GM11168 (cell line): ENCODE data around the gene RHOXF2.
"Not testable (repeated sequence)": the region's sequence is repeated elsewhere in the genome, so short reads cannot be mapped to it uniquely, and the experiment has no call there.

Source experiments
- in situ Hi-C: fragments of 300-500 bp; cut with MboI; formaldehyde crosslinking; loops from one replicate; pipeline ENCODE4 v1.12.0; 2022; ENCODE audit warnings: low sequenced_read_pairs; ENCODE audit not compliant: unreplicated experiment

RHOXF2 gene, protein sequence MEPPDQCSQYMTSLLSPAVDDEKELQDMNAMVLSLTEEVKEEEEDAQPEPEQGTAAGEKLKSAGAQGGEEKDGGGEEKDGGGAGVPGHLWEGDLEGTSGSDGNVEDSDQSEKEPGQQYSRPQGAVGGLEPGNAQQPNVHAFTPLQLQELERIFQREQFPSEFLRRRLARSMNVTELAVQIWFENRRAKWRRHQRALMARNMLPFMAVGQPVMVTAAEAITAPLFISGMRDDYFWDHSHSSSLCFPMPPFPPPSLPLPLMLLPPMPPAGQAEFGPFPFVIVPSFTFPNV

DNA sequence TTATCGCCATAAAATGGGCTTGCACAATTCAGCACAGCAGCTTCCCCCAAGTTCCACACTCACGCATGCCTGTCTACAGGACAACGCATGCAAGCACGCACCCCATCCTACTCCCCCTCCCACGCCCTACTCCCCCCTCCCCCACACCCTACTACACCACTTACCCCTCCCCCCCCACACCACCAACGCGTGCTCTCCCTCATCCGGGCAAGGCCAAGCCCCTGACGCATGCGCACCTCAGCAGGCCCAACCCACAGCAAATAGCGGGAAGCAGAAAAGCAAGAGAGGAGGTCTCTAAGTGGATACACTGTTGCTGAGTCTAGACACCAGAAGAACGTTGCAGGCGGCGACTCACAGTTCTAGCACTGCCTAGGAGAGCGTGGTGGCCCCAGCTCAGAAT is at the start of gene RHOXF2:
Gene RHOXF2, plus strand, starts transcription at position 301 of the 400 bp plus-strand sequence. CDS start 138 bp downstream, outside the sequence.
- in situ Hi-C loops = loop anchor here (25.0 kb wide), 1 partner anchor 171 kb away; no protein-coding TSS in a partner anchor

DNA sequence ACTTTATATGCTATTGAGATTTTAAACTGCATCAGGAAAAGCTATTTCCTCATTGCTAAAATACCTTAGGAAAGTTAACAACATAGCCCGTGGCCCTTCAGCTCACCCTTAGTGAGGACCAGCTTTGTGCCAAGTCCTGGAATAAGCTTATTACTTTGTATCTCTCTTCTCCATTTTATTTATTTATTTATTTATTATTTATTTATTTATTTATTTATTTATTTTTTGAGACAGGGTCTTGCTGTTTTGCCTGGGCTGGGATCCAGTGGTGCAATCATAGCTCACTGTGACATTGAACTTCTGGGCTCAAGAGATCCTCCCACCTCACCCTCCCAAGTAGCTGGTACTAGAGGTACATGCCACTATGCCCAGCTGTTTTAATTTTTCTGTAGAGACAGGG is 49.0 kb upstream of the RHOXF2 start:
- in situ Hi-C loops = no loop called here

DNA sequence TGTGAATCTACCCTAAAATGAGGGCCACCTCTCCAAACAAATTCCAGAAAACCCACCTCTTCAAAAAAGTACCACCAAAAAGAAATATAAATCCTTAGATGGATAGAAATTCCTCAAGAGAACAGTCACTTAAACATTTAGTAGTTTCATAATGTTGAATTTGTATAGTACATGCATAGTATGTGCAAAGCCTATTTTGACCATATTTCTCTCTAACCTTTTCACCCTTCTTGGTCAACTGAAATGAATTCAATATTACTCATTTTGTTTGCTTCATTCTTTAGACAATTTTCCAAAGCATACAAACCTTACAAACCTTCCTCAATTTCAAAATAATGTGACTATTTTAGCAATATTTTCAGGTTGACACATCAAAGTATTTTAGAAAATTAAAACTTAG is 46.8 kb upstream of the RHOXF2 start:
- in situ Hi-C loops = no loop called here

DNA sequence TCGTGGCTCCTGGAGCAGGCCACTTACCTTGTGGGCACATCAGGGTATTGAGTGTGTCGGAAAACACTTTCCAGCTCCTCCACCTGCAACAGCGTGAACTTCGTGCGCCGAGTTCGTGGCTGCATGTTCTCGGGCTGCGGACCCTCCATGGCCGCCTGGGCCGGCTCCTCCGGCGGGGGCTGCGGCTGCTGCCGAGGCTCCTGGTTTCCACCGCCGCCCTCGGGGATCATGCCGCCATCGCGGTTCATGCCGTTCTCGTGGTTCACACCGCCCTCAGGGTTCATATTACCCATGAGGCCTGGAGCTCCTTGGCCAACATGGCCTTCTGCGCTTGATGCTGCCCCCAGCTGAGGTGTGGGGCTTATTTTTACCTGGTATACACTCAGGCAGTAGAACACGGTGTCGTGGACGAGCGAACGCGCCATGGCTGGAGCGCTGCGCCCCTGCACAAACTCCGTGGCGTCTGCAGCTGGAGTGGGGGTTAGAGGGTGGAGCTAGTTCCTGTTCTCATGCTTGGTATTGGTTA is 42.9 kb upstream of the RHOXF2 start, which contains the start of gene RHOXF1:
Gene RHOXF1, minus strand, starts transcription at position 476 of the 526 bp plus-strand sequence. Its CDS starts 51 bp downstream, at position 425.
- in situ Hi-C loops = no loop called here

DNA sequence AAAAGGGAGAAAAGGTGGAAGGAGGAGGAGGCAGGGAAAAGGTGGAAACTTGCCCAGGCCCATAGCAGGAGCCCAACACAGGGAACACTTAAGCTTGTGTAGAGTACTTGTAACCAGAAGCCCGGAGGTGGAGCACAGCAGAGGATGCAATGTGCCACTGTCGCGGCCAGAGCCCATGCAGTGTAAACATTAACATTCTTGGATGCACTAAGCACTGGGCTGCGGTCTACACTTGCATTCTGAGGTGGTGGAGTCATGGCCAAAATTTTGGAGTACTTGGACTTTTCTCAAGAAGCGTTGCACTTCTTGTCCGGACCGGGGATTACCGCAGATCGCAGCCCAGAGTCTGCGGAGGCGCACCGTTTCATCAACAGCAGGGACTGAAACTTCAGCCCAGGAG is 38.2 kb upstream of the RHOXF2 start:
- in situ Hi-C loops = no loop called here

DNA sequence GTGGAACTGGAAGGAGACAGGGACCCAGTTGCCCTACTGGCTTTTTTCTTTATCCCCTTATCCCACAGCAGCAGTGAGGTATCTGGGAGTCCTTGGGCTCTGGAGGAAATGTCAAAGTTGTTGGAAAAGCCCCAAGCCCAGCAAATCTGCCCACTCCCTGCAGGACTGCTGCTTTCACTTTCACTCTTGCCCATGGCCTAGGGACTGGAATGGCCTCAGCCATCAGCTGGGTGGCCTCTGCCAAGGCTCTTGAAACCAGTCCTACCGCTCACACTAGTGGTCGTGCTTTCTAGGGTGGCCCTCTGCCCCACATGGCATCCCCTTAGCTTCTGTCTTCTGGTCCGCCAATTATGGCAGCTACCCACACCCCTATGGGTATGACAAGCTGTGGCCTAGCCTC is 33.0 kb upstream of the RHOXF2 start:
- in situ Hi-C loops = no loop called here

DNA sequence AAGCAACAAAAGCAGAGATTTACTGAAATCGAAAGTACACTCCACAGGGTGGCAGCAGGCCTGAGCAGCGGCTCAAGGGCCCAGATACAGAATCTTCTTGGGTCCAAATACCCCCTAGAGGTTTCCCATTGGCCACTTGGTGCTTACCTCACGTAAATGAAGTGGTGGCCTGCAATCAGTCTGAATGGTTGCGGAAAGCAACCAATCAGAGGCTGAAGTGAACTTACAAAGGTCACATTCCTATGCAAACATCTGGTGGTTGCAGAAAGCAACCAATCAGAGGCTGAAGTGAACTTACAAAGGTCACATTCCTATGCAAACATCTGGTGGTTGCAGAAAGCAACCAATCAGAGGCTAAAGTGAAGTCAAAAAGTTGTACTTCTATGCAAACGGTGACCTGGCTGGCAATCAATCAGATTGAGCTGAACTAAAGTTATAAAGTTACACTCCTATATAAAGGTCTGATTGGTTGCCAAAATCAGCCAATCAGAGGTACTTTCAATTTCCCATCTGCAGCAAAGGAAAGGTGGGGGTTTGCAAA is 30.0 kb upstream of the RHOXF2 start:
- in situ Hi-C loops = not testable (repeated sequence)

DNA sequence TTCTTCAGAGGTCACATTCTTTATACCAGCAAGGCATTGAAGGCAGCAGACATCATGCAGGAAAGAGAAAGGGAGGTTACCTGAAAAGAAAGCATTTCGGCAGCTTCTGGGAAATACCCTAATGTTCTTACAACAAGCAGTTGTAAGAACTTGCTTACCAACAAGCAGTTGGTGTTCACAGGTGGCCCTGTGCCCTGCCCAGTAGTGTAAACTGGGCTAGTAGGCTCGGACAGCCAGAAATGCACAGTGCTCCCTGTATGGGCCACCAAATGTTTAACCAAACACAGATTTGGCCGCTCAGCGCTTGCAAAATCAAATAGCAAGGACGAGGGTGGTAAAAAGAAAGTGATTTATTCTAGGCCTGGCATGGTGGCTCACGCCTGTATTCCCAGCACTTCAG is 22.3 kb upstream of the RHOXF2 start:
- in situ Hi-C loops = no loop called here

DNA sequence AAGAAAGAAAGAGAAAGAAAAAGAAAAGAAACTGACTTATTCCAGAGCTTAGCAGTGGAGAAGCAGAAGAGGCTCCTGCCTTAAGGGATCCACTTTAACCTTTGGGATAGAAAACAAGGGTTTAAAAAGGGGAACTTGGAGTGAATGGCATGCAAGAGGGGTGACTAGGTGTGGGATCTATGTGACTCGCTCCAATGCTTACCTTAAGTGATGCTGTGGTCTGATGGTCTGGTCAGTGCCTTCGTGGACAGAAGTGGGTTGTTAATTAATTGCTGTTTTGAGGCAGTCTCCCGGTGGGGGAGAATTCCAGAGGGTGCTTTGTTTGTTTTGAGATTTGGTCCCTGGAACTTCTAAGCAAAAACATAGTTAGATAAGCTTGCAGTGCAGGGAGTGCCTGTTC is 21.6 kb upstream of the RHOXF2 start:
- in situ Hi-C loops = no loop called here

DNA sequence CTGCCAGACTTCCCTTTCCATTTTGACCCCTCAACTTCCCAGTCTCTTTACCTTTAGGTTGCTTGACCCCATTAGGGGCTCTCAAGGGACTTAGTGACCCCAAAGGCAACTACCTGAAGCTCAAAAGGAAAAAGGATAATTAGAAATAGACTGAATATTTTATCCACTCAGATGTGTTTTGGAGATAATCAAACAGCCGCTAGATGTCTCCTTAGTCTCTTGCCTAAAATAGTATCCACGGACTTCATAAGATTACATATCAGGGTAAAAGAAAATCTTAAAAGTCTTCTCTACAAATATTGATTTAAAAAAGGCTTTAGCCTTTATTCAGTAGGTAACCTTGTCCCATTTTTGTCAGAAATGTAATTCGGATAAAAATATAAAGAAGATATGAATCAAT is 21.0 kb upstream of the RHOXF2 start:
- in situ Hi-C loops = no loop called here

DNA sequence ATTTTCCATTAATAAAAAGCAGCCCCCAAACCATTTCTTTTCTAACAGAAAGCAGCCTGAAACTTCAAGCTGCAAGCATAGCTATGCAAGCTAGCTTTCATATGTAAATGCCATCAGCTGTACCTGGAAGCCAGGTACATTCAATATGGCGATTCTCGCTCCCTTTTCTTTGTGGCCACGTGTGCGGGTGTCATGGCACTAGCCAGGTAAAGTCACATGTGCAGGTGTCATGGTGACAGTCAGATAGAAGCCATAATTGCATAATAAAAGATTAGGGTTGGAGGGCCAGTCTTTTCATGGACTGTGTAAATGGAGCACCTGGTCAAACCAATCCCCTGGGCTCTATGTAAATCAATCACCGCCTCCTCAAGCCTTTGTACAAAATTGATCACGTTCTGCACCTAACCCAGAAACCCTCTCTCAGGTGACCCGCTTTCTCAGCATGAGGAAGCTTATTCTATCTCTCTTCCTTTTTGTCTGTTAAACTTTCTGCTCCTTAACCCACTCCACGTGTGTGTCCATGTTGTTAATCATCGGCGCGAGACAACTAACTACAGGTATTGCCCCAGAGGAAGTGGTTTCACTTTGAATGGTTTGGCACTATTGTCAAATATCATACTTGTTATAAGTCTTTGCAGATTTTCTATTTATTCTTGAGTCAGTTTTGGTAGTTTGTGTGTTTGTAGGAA is 18.0 kb upstream of the RHOXF2 start:
- in situ Hi-C loops = no loop called here

DNA sequence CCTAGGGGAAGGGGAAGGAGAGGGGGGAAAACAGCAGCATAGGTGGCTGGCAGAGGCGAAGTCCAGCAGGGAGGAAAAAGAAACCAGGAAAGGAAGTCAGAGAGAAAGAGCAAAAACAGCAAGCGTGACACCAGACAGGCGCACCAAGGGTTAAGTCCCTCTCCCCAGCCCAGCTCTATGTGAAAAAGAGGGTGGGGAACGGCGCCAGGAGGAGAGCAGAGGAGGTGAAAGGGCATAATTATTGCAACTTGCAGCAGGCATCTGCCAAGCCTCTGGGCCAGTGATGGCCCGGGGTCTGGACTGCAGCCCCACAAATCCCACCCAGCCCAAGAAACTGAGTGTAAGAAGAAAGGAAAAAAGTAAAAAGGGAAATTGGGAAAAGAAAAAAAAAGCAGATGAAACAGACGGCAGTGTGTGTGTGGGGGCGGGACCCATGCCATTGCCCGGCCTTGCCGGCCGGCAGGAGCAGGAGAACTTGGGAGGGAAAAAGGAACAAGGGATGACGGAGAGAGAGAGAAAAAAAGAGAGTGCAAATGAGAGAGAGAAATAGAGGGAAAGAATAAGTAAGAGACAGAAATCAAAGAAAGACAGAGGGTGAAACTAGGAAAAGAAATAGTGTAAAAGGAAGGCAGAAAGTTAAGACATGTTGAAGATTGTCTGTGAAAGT is 14.1 kb upstream of the RHOXF2 start:
- in situ Hi-C loops = no loop called here

DNA sequence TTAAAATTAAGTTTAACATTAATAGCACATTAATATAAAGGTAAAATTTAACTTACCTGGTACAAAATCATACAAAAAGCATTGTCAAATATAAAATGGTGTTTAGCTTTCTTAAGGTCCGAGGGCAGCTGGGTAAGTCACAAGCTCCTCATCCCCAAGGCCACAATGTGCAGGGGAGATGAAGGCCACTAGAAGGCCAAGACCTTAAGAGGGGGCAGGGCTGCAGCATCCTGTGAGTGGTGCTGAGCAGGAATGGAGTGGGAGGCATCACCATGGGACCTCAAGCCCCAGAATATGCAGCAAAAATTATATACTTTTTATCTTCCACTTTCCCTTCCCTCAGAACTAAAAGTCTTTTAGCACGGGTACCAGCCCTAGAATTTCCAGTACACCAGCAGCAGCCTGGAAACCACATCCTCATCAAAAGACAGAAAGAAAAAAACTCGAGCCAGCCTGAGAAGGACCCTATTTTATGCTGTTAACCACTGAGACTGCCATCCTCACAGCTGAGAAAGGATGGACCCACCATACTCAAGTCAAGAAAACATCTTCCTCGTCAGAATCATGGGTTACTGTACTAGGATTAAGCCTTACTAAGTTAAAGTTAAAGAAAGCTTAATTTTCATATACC is 13.0 kb upstream of the RHOXF2 start:
- in situ Hi-C loops = no loop called here

DNA sequence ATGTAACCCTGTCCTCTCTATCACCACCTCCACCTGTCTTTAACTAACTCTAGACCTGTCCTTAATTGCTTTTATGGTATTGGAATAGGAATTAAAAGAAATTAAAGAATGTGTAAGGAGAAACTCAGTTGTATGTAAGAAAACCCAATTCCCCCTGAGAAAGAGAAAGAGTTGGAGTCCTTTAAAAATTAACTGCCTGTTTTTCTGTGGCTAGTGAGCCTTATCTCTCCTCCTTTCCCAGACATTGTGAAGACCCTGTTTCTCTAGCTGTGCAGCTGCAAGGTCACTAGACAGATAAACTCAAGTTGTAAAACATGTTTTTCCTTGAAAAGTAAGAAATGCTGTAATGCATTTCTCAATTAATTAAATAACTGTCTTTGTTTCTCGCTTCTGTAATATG is 12.1 kb upstream of the RHOXF2 start:
- in situ Hi-C loops = not testable (repeated sequence)

DNA sequence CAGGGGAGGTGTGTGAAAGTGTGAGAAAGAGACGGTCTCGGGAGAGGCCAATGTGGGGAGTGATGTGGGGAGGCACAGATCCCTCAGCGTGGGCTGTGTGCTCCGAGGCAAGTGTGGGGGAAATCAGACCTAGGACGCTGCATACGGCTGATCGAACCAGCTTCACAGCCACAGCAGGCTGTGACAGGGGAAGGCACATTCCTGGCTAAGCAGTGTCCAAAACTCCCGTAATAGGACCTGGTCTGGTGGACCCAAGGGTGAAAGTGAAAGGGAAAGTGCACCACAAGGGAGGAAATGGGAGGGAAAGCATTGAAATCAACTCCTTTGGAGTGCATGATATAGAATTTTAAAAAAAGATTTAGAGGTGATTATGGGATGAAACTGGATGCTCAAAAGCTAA is 10.9 kb upstream of the RHOXF2 start:
- in situ Hi-C loops = no loop called here

DNA sequence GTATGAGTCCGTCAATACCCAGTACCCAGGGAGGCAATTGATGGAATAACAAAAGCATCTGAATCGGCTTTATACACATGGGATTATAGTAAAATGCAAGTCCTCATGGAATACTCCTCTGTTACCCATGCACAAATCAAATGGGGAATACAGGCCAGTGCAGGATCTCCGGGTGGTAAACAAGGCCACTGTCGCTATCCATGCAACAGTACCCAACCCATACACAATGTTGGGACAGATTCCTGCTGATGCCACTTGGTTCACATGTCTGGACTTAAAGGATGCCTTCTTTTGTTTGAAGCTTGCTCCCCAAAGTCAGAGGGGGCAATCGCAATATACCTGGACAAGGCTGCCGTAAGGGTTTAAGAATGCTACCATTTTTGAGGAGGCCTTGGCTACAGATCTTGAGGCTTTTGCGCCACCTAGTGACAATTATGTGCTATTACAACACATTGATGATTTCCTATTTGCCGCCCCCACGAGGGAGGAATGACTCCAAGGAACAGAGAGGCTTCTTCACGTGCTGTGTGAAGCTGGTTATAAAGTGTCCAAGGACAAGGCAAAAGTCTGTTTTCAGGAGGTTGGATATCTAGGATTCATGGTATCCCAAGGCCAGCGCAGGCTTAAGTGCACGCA is 8.2 kb upstream of the RHOXF2 start:
- in situ Hi-C loops = loop anchor here (25.0 kb wide), 1 partner anchor 163 kb away; no protein-coding TSS in a partner anchor

DNA sequence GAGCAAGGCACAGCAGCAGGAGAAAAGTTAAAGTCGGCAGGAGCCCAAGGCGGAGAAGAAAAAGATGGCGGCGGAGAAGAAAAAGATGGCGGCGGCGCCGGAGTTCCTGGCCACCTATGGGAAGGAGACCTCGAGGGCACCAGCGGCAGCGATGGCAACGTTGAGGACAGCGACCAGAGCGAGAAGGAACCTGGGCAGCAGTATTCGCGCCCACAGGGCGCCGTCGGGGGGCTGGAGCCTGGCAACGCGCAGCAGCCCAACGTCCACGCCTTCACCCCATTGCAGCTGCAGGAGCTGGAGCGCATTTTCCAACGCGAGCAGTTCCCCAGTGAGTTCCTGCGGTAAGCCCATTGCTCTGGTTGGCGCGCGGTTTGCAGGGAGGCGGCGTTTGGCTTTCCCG is 673 bp downstream of the RHOXF2 start:
- in situ Hi-C loops = loop anchor here (25.0 kb wide), 1 partner anchor 172 kb away; no protein-coding TSS in a partner anchor

DNA sequence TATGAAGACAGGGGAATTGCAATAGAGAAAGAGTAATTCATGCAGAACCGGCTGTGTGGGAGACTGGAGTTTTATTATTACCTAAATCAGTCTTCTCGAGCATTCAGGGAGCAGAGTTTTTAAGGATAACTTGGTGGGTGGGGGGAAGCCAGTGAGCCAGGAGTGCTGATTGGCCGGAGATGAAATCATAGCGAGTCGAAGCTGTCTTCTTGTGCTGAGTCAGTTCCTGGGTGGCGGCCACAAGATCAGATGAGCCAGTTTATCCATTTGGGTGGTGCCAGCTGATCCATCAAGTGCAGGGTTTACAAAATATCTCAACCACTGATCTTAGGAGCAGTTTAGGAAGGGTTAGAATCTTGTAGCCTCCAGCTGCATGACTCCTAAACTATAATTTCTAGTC is 34.8 kb downstream of the RHOXF2 start:
- in situ Hi-C loops = not testable (repeated sequence)

DNA sequence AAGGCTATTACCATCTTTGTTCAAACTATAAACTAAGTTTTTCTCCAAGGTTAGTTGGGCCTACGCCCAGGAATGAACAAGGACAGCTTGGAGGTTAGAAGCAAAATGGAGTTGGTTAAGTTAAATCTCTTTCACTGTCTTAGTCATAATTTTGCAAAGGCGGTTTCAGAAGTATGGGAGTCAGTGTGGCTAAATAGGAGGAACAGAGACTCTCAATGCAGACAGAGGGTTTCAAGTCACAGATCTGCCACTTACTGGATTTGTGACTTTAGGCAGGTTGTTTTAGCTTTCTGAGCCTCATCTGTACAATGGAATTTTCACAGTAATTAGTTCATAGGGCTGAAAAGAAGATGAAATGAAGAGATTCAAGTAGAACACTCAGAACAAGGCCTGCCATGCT is 35.3 kb downstream of the RHOXF2 start:
- in situ Hi-C loops = not testable (repeated sequence)

DNA sequence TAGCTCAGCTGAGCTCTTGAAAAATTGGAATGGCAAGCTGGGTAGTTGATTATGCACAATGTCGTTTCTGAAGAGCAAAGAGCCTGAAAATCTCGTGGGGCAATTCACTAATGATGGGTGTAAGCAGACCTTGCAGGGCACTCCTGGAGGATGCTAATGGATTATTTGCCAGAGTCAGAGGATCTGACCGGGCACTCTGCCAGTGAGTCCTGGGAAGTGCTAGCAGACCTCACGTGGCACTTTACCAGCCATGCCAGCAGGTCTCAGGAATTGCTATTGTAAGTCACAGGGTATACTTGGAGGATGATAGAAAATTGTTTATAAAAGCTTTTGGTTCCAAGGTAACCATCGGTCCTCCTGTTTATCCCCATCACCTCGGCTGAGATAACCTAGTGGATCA is 37.4 kb downstream of the RHOXF2 start:
- in situ Hi-C loops = not testable (repeated sequence)
